AG08396 (cell line): ENCODE data around the gene SCUBE2.

Experiments
- DNase-seq: peaks from one replicate; pipeline ENCODE4 v3.0.0; 2012; ENCODE audit warnings: low spot score, mixed read lengths

The SCUBE2 gene

GRCh38 chr11:9073466-9074225 is 17.8 kb downstream of the SCUBE2 start:
- DNase-seq, result no peak

- DNase-seq, result no peak
Measured at GRCh38 chr11:9072626-9073176, 18.7 kb downstream of the SCUBE2 start.

- no peak for DNase-seq
Measured at GRCh38 chr11:9071692-9072091, 19.7 kb downstream of the SCUBE2 start.

- DNase-seq, result no peak
Measured at GRCh38 chr11:9070749-9071491, 20.5 kb downstream of the SCUBE2 start.

GRCh38 chr11:9069862-9070470 is 21.4 kb downstream of the SCUBE2 start:
- DNase-seq, result no peak

- no peak for DNase-seq
Measured at GRCh38 chr11:9069256-9069655, 22.1 kb downstream of the SCUBE2 start.

GRCh38 chr11:9066433-9066925 is 24.9 kb downstream of the SCUBE2 start:
- DNase-seq, result no peak

GRCh38 chr11:9065607-9066432 is 25.6 kb downstream of the SCUBE2 start:
- DNase-seq, result no peak

GRCh38 chr11:9061807-9062206 is 29.6 kb downstream of the SCUBE2 start:
- DNase-seq, result no peak

GRCh38 chr11:9060700-9061111 is 30.7 kb downstream of the SCUBE2 start:
- no peak for DNase-seq

- DNase-seq, result no peak
Measured at GRCh38 chr11:9059406-9059805, 32.0 kb downstream of the SCUBE2 start.

GRCh38 chr11:9057888-9058287 is 33.5 kb downstream of the SCUBE2 start:
- no peak for DNase-seq

GRCh38 chr11:9057007-9057406 is 34.4 kb downstream of the SCUBE2 start:
- DNase-seq, result no peak

- no peak for DNase-seq
Measured at GRCh38 chr11:9056467-9056866, 34.9 kb downstream of the SCUBE2 start.

- DNase-seq, result peak; percentile 47
Measured at GRCh38 chr11:9053316-9054035, 37.9 kb downstream of the SCUBE2 start.

GRCh38 chr11:9052316-9052715 is 39.1 kb downstream of the SCUBE2 start:
- no peak for DNase-seq

- no peak for DNase-seq
Measured at GRCh38 chr11:9049959-9050358, 41.4 kb downstream of the SCUBE2 start.

- no peak for DNase-seq
Measured at GRCh38 chr11:9047964-9048523, 43.4 kb downstream of the SCUBE2 start.

- DNase-seq, result no peak
Measured at GRCh38 chr11:9046481-9046880, 44.9 kb downstream of the SCUBE2 start.

- DNase-seq, result no peak
Measured at GRCh38 chr11:9042488-9042887, 48.9 kb downstream of the SCUBE2 start.

- no peak for DNase-seq
Measured at GRCh38 chr11:9041747-9042146, 49.7 kb downstream of the SCUBE2 start.
